ENCODE data around the gene CNGA3.

DNA sequence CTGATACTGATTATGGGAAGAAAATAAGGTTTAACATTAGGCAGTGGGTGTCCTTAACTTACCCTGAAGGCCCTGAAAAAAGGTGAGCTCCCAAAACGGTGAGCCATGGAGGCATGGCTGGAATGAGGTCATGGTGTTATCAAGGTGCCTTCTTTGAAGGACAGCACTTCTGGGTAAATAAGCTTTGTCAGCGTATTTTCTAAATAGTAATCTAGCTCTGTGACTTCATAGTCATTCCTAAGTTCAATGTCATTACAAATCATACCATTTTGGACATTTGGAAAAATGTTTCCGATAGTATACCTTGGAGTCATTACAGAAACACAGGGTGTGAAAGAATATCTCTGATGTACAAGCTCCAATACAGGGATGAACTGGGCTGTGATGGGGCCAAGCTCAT, 35.2 kb upstream of the CNGA3 start:
- TF ChIP-seq EZH2phosphoT487 (IDR thresholded peaks at IDR 0.05; ENCODE audit: unreplicated experiment) (no peak), POLR2AphosphoS5 (IDR thresholded peaks at IDR 0.05; ENCODE audit: low read depth) (no peak), EZH2 (IDR thresholded peaks at IDR 0.05; ENCODE audit: low read depth, unreplicated experiment) (no peak)
- TF ChIP-seq, protein P1, sequence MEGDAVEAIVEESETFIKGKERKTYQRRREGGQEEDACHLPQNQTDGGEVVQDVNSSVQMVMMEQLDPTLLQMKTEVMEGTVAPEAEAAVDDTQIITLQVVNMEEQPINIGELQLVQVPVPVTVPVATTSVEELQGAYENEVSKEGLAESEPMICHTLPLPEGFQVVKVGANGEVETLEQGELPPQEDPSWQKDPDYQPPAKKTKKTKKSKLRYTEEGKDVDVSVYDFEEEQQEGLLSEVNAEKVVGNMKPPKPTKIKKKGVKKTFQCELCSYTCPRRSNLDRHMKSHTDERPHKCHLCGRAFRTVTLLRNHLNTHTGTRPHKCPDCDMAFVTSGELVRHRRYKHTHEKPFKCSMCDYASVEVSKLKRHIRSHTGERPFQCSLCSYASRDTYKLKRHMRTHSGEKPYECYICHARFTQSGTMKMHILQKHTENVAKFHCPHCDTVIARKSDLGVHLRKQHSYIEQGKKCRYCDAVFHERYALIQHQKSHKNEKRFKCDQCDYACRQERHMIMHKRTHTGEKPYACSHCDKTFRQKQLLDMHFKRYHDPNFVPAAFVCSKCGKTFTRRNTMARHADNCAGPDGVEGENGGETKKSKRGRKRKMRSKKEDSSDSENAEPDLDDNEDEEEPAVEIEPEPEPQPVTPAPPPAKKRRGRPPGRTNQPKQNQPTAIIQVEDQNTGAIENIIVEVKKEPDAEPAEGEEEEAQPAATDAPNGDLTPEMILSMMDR (conservative IDR thresholded peaks at IDR 0.05; ENCODE audit: low read depth in 2 of 2): no peak
- TF ChIP-seq, protein P2, sequence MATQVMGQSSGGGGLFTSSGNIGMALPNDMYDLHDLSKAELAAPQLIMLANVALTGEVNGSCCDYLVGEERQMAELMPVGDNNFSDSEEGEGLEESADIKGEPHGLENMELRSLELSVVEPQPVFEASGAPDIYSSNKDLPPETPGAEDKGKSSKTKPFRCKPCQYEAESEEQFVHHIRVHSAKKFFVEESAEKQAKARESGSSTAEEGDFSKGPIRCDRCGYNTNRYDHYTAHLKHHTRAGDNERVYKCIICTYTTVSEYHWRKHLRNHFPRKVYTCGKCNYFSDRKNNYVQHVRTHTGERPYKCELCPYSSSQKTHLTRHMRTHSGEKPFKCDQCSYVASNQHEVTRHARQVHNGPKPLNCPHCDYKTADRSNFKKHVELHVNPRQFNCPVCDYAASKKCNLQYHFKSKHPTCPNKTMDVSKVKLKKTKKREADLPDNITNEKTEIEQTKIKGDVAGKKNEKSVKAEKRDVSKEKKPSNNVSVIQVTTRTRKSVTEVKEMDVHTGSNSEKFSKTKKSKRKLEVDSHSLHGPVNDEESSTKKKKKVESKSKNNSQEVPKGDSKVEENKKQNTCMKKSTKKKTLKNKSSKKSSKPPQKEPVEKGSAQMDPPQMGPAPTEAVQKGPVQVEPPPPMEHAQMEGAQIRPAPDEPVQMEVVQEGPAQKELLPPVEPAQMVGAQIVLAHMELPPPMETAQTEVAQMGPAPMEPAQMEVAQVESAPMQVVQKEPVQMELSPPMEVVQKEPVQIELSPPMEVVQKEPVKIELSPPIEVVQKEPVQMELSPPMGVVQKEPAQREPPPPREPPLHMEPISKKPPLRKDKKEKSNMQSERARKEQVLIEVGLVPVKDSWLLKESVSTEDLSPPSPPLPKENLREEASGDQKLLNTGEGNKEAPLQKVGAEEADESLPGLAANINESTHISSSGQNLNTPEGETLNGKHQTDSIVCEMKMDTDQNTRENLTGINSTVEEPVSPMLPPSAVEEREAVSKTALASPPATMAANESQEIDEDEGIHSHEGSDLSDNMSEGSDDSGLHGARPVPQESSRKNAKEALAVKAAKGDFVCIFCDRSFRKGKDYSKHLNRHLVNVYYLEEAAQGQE (IDR thresholded peaks at IDR 0.05; ENCODE audit: unreplicated experiment): no peak

Measured in GM23338 (cell line).